Neutrophil (primary cell): ENCODE data around the gene MBNL1.
"Not testable (repeated sequence)": the region's sequence is repeated elsewhere in the genome, so short reads cannot be mapped to it uniquely, and the experiment has no call there.

Experiments
- H3K27ac ChIP-seq: fragments of 200-600 bp; sonication (generic); 2 replicates; pipeline ENCODE4 v1.5.1; 2016; ENCODE audit warnings: mild to moderate bottlenecking, moderate library complexity
- H3K27me3 ChIP-seq: fragments of 200-600 bp; sonication (generic); 2 replicates; pipeline ENCODE4 v1.6.0; 2016; ENCODE audit warnings: mild to moderate bottlenecking
- H3K36me3 ChIP-seq: fragments of 200-600 bp; sonication (generic); 2 replicates; pipeline ENCODE4 v1.5.1; 2017
- H3K4me1 ChIP-seq, 2 experiments: fragments of 200-600 bp in 1 of 2; sonication (generic) in 1 of 2; 1 replicate in 1 of 2; 2 replicates in 1 of 2; pipeline versions ENCODE4 v1.5.1 to v1.6.1; 2013 to 2016; ENCODE audit warnings: low read depth in 1 of 2, low read length in 1 of 2, mild to moderate bottlenecking in 1 of 2, moderate library complexity in 1 of 2; ENCODE audit not compliant: control insufficient read depth in 1 of 2, insufficient read depth in 1 of 2
- H3K4me3 ChIP-seq, 2 experiments: fragments of 200-600 bp in 1 of 2; sonication (generic) in 1 of 2; 1 replicate in 1 of 2; 2 replicates in 1 of 2; pipeline ENCODE4 v1.5.1; 2013 to 2016; ENCODE audit warnings: low read depth in 1 of 2, low read length in 1 of 2, mild to moderate bottlenecking in 1 of 2, moderate library complexity in 1 of 2
- H3K9me3 ChIP-seq: fragments of 200-600 bp; sonication (generic); 2 replicates; pipeline ENCODE4 v1.5.1; 2016
- TF ChIP-seq, protein P1 (sequence below): fragments of 200-600 bp; sonication (generic); IDR thresholded peaks from 2 replicates; pipeline ENCODE4 v1.5.1; 2016; ENCODE audit warnings: antibody characterized with exemption

The MBNL1 gene

GRCh38 chr3:152360966-152361365 is 92.2 kb downstream of the MBNL1 start:
- peaks cover 0 to 7% of the 10 kb centered on the region in 2 experiments for H3K4me1 ChIP-seq
- H3K9me3 ChIP-seq, result no peaks in the 10 kb centered on the region

GRCh38 chr3:152362086-152362485 is 93.4 kb downstream of the MBNL1 start:
- TF ChIP-seq, protein P1, sequence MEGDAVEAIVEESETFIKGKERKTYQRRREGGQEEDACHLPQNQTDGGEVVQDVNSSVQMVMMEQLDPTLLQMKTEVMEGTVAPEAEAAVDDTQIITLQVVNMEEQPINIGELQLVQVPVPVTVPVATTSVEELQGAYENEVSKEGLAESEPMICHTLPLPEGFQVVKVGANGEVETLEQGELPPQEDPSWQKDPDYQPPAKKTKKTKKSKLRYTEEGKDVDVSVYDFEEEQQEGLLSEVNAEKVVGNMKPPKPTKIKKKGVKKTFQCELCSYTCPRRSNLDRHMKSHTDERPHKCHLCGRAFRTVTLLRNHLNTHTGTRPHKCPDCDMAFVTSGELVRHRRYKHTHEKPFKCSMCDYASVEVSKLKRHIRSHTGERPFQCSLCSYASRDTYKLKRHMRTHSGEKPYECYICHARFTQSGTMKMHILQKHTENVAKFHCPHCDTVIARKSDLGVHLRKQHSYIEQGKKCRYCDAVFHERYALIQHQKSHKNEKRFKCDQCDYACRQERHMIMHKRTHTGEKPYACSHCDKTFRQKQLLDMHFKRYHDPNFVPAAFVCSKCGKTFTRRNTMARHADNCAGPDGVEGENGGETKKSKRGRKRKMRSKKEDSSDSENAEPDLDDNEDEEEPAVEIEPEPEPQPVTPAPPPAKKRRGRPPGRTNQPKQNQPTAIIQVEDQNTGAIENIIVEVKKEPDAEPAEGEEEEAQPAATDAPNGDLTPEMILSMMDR, result no peak
- Histone ChIP-seq H3K36me3 (no peaks in the 10 kb centered on the region), H3K4me1 (peaks cover 0 to 13% of the 10 kb centered on the region in 2 experiments), H3K4me3 (no peak overlapping the region), H3K9me3 (no peaks in the 10 kb centered on the region), H3K27me3 (no peaks in the 10 kb centered on the region), H3K27ac (peak overlapping the region; percentile 26)

More at GRCh38 chr3:152360966-152361365, 92.2 kb downstream of the MBNL1 start:
- H3K27me3 ChIP-seq, result no peaks in the 10 kb centered on the region
- H3K36me3 ChIP-seq, result no peaks in the 10 kb centered on the region
- no peak overlapping the region for H3K4me3 ChIP-seq
- H3K27ac ChIP-seq, result peak overlapping the region; percentile 26
- TF ChIP-seq, protein P1, result no peak

DNA sequence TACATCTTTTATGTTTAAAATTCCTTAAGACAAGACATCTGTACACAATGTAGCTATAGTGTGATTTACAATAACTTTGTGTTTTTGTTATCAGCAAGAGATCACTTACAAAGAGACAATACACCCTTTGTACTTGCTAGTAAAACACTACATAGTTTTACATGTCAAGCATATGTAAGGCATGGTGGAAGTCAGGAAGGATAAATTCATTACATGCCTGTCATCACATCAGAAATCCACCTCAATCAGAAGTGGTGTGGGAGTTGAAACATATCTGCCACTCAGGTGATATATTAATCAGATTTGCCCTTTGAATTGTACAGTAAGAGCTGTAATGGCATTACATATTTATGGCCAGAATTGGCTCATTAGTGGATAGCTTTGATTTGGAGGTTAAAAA is 95.5 kb downstream of the MBNL1 start:
- TF ChIP-seq, protein P1, result no peak
- no peaks in the 10 kb centered on the region for H3K27me3 ChIP-seq
- H3K27ac ChIP-seq, result peak overlapping the region; percentile 45
- no peaks in the 10 kb centered on the region for H3K36me3 ChIP-seq
- H3K4me3 ChIP-seq, result no peak overlapping the region
- H3K9me3 ChIP-seq, result no peaks in the 10 kb centered on the region
- H3K4me1 ChIP-seq, result peaks cover 6 to 28% of the 10 kb centered on the region in 2 experiments

GRCh38 chr3:152365126-152365525 is 96.4 kb downstream of the MBNL1 start:
- H3K27me3 ChIP-seq, result no peaks in the 10 kb centered on the region
- TF ChIP-seq, protein P1, result no peak
- H3K27ac ChIP-seq, result peak overlapping the region; percentile 45
- H3K4me3 ChIP-seq, result no peak overlapping the region
- no peaks in the 10 kb centered on the region for H3K36me3 ChIP-seq
- H3K9me3 ChIP-seq, result no peaks in the 10 kb centered on the region
- peaks cover 6 to 30% of the 10 kb centered on the region in 2 experiments for H3K4me1 ChIP-seq

- Histone ChIP-seq H3K27ac (peak overlapping the region; percentile 45), H3K4me3 (no peak overlapping the region), H3K4me1 (peaks cover 6 to 38% of the 10 kb centered on the region in 2 experiments), H3K36me3 (no peaks in the 10 kb centered on the region), H3K9me3 (no peaks in the 10 kb centered on the region), H3K27me3 (no peaks in the 10 kb centered on the region)
- TF ChIP-seq, protein P1, result no peak
These were observed 97.3 kb downstream of the MBNL1 start for GRCh38 chr3:152365766-152366593.

DNA sequence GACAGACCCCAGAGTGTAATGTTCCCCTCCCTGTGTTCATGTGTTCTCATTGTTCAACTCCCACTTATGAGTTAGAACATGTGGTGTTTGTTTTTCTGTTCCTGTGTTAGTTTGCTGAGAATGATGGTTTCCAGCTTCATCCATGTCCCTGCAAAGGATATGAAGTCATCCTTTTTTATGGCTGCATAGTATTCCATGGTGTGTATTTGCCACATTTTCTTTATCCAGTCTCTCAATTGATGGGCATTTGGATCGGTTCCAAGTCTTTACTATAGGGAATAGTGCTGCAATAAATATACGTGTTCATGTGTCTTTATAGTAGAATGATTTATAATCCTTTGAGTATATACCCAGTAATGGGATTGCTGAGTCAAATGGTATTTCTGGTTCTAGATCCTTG is 98.5 kb downstream of the MBNL1 start:
- not testable (repeated sequence) for H3K4me3 ChIP-seq, H3K27me3 ChIP-seq, H3K9me3 ChIP-seq, H3K36me3 ChIP-seq
- Histone ChIP-seq H3K27ac (peak overlapping the region; percentile 41), H3K4me1 (peaks cover 6 to 37% of the 10 kb centered on the region in 2 experiments)

- not testable (repeated sequence) for H3K36me3 ChIP-seq, H3K9me3 ChIP-seq, H3K4me3 ChIP-seq, H3K27me3 ChIP-seq
- H3K27ac ChIP-seq, result peak overlapping the region; percentile 55
- H3K4me1 ChIP-seq, result peaks cover 40 to 58% of the 10 kb centered on the region in 2 experiments
These were observed 103.9 kb downstream of the MBNL1 start for GRCh38 chr3:152372633-152373032.
